HK-2 (cell line): Measurements from ENCODE around the gene STON1.
"Not testable (repeated sequence)": the region's sequence is repeated elsewhere in the genome, so short reads cannot be mapped to it uniquely, and the experiment has no call there.

ENCODE experiments used
- DNase-seq: peaks from one replicate; pipeline ENCODE4 v3.0.0-alpha.2; 2018; ENCODE audit not compliant: unreplicated experiment

Gene STON1

GRCh38 chr2:48527226-48527885 is 2.6 kb upstream of the STON1 start:
- DNase-seq, result no peak

GRCh38 chr2:48528431-48528830 is 1.5 kb upstream of the STON1 start:
- no peak for DNase-seq

- no peak for DNase-seq
These were observed 760 bp upstream of the STON1 start for GRCh38 chr2:48529194-48529593.

GRCh38 chr2:48529676-48530032 is 300 bp upstream of the STON1 start:
- DNase-seq, result no peak

GRCh38 chr2:48531141-48531648 is 1.2 kb downstream of the STON1 start:
- no peak for DNase-seq

GRCh38 chr2:48532174-48532573 is 2.2 kb downstream of the STON1 start:
- no peak for DNase-seq

- no peak for DNase-seq
These were observed 2.9 kb downstream of the STON1 start for GRCh38 chr2:48532824-48533223.

- DNase-seq, result no peak
These were observed 4.8 kb downstream of the STON1 start for GRCh38 chr2:48534781-48535180.

GRCh38 chr2:48540237-48540935 is 10.4 kb downstream of the STON1 start:
- no peak for DNase-seq

- DNase-seq, result no peak
These were observed 11.9 kb downstream of the STON1 start for GRCh38 chr2:48541666-48542389.

- DNase-seq, result no peak
These were observed 13.9 kb downstream of the STON1 start for GRCh38 chr2:48543895-48544294.

- DNase-seq, result no peak
These were observed 15.3 kb downstream of the STON1 start for GRCh38 chr2:48545244-48545643.

- no peak for DNase-seq
These were observed 18.9 kb downstream of the STON1 start for GRCh38 chr2:48548840-48549239.

GRCh38 chr2:48549972-48550371 is 20.0 kb downstream of the STON1 start:
- no peak for DNase-seq

GRCh38 chr2:48551548-48551947 is 21.6 kb downstream of the STON1 start:
- no peak for DNase-seq

- DNase-seq, result not testable (repeated sequence)
These were observed 25.1 kb downstream of the STON1 start for GRCh38 chr2:48555071-48555470.

GRCh38 chr2:48558456-48558855 is 28.5 kb downstream of the STON1 start:
- DNase-seq, result no peak

GRCh38 chr2:48560546-48561209 is 30.7 kb downstream of the STON1 start:
- no peak for DNase-seq

- no peak for DNase-seq
These were observed 32.3 kb downstream of the STON1 start for GRCh38 chr2:48562281-48562680.

- no peak for DNase-seq
These were observed 36.8 kb downstream of the STON1 start for GRCh38 chr2:48566592-48567310.

GRCh38 chr2:48567671-48568070 is 37.7 kb downstream of the STON1 start:
- no peak for DNase-seq

- DNase-seq, result no peak
These were observed 38.6 kb downstream of the STON1 start for GRCh38 chr2:48568547-48568946.
